ENCODE measurements around the gene ADPRHL1. TPM values are rescaled to one million over a fixed set of nuclear protein-coding genes. Genes with fewer than 3 reads are reported as not detected.

ADPRHL1 gene
- total and polyA plus RNA-seq, 2 experiments from 2014 or later: 1.0 to 1.1 TPM

- H3K27me3 ChIP-seq: no peaks in the 10 kb centered on the region
- H3K27ac ChIP-seq: no peak overlapping the region
Measured at GRCh38 chr13:113360446-113360845, 92.8 kb downstream of the ADPRHL1 start.

GRCh38 chr13:113359571-113359970, 93.7 kb downstream of the ADPRHL1 start:
- Histone ChIP-seq H3K79me2 (peaks cover 52% of the 10 kb centered on the region), H3K4me2 (peak overlapping the region; percentile 5), H2AFZ (no peak overlapping the region), H3K9me2 (replicated peaks; ENCODE audit: insufficient read depth) (no peaks in the 10 kb centered on the region), H3K27ac (peak overlapping the region; percentile 49), H3K36me3 (replicated peaks; ENCODE audit: insufficient read depth, low read depth) (peaks cover 5% of the 10 kb centered on the region), H3K4me1 (ENCODE audit: insufficient read depth) (peaks cover 11% of the 10 kb centered on the region), H3K4me3 (no peak overlapping the region), H4K20me1 (ENCODE audit: insufficient read depth, poor library complexity, severe bottlenecking) (no peaks in the 10 kb centered on the region), H3K27me3 (no peaks in the 10 kb centered on the region), H3K9me3 (ENCODE audit: low read depth) (no peaks in the 10 kb centered on the region)
- TF ChIP-seq EZH2 (IDR thresholded peaks at IDR 0.05; ENCODE audit: borderline replicate concordance): no peak
- no peak for TF ChIP-seq EZH2phosphoT487 (IDR thresholded peaks at IDR 0.05; ENCODE audit: low read depth, severe bottlenecking, unreplicated experiment)
- TF ChIP-seq CTCF (IDR thresholded peaks at IDR 0.05; ENCODE audit: poor library complexity): no peak
- no peak for DNase-seq (ENCODE audit: low spot score)
- 83% methylated on average over 11 of the region's 11 CpGs for WGBS (ENCODE audit: low lambda C conversion rate, missing lambda C conversion rate)

More at GRCh38 chr13:113360446-113360845, 92.8 kb downstream of the ADPRHL1 start:
- peaks cover 52% of the 10 kb centered on the region for H3K79me2 ChIP-seq
- no peak overlapping the region for H3K4me3 ChIP-seq
- WGBS (ENCODE audit: low lambda C conversion rate, missing lambda C conversion rate): 95% methylated on average over 6 of the region's 6 CpGs
- H3K9me2 ChIP-seq (replicated peaks; ENCODE audit: insufficient read depth): no peaks in the 10 kb centered on the region
- TF ChIP-seq EZH2phosphoT487 (IDR thresholded peaks at IDR 0.05; ENCODE audit: low read depth, severe bottlenecking, unreplicated experiment) (no peak), EZH2 (IDR thresholded peaks at IDR 0.05; ENCODE audit: borderline replicate concordance) (no peak), CTCF (IDR thresholded peaks at IDR 0.05; ENCODE audit: poor library complexity) (no peak)
- no peaks in the 10 kb centered on the region for H3K9me3 ChIP-seq (ENCODE audit: low read depth)
- no peak for DNase-seq (ENCODE audit: low spot score)
- no peak overlapping the region for H3K4me2 ChIP-seq
- peaks cover 5% of the 10 kb centered on the region for H3K36me3 ChIP-seq (replicated peaks; ENCODE audit: insufficient read depth, low read depth)
- peaks cover 11% of the 10 kb centered on the region for H3K4me1 ChIP-seq (ENCODE audit: insufficient read depth)
- H2AFZ ChIP-seq: no peak overlapping the region
- H4K20me1 ChIP-seq (ENCODE audit: insufficient read depth, poor library complexity, severe bottlenecking): no peaks in the 10 kb centered on the region

- H3K9me3 ChIP-seq (ENCODE audit: low read depth): no peaks in the 10 kb centered on the region
- H3K27me3 ChIP-seq: no peaks in the 10 kb centered on the region
- peaks cover 5% of the 10 kb centered on the region for H3K36me3 ChIP-seq (replicated peaks; ENCODE audit: insufficient read depth, low read depth)
- H3K4me3 ChIP-seq: no peak overlapping the region
- WGBS (ENCODE audit: low lambda C conversion rate, missing lambda C conversion rate): 55% methylated on average over 6 of the region's 6 CpGs
- H3K27ac ChIP-seq: peak overlapping the region; percentile 49
- no peak overlapping the region for H2AFZ ChIP-seq
- H3K9me2 ChIP-seq (replicated peaks; ENCODE audit: insufficient read depth): no peaks in the 10 kb centered on the region
- H4K20me1 ChIP-seq (ENCODE audit: insufficient read depth, poor library complexity, severe bottlenecking): no peaks in the 10 kb centered on the region
- DNase-seq (ENCODE audit: low spot score): peak; percentile 42
- H3K4me1 ChIP-seq (ENCODE audit: insufficient read depth): peaks cover 11% of the 10 kb centered on the region
- peaks cover 52% of the 10 kb centered on the region for H3K79me2 ChIP-seq
- peak overlapping the region; percentile 12 for H3K4me2 ChIP-seq
- TF ChIP-seq EZH2 (IDR thresholded peaks at IDR 0.05; ENCODE audit: borderline replicate concordance) (no peak), EZH2phosphoT487 (IDR thresholded peaks at IDR 0.05; ENCODE audit: low read depth, severe bottlenecking, unreplicated experiment) (no peak), CTCF (IDR thresholded peaks at IDR 0.05; ENCODE audit: poor library complexity) (no peak)
Measured at GRCh38 chr13:113358653-113359190, 94.6 kb downstream of the ADPRHL1 start.
